Caco-2 (cell line): ENCODE data around the gene CCR1. TPM values are rescaled to one million over a fixed set of nuclear protein-coding genes. Genes with fewer than 3 reads are reported as not detected.

ENCODE experiments used
- Bru-seq: library from RNA; stranded (reverse); fragments of 400-500 nt; gene quantifications from one replicate; lab custom pipeline; 2021; lab: Mats Ljungman, UMichigan
- BruChase-seq, 2 experiments: library from RNA; stranded (reverse); fragments of 400-500 nt; gene quantifications; one replicate each; lab custom pipeline; 2021; lab: Mats Ljungman, UMichigan
- BruUV-seq: library from RNA; stranded (reverse); fragments of 400-500 nt; replicated peaks from 2 replicates; lab custom pipeline; 2021; lab: Mats Ljungman, UMichigan
- CTCF ChIA-PET: fragments of 300-600 bp; sonication (Branson Sonifier 250); formaldehyde crosslinking; loops from one replicate; lab custom pipeline; 2022; ENCODE audit warnings: antibody characterized with exemption; lab: Charles Lee
- POLR2A ChIA-PET: fragments of 300-600 bp; sonication (Branson Sonifier 250); formaldehyde crosslinking; loops from one replicate; lab custom pipeline; 2022; ENCODE audit warnings: antibody characterized with exemption; lab: Charles Lee
- DNase-seq, 2 experiments: peaks; one replicate each; pipeline versions ENCODE4 v3.0.0 to v3.0.0-alpha.2; 2020 to 2022
- H3K27me3 ChIP-seq: replicated peaks from 2 replicates; pipeline ENCODE4 v1.6.0; 2011; ENCODE audit warnings: low read length; ENCODE audit not compliant: control insufficient read depth, insufficient read depth
- H3K36me3 ChIP-seq: 2 replicates; pipeline ENCODE4 v1.5.1; 2011; ENCODE audit warnings: low read length; ENCODE audit not compliant: control insufficient read depth, insufficient read depth
- H3K4me1 ChIP-seq: fragments of 250-450 bp; sonication (Bioruptor Pico); 2 replicates; pipeline ENCODE4 v1.5.1; 2020; ENCODE audit warnings: mild to moderate bottlenecking
- H3K4me3 ChIP-seq: 2 replicates; pipeline ENCODE4 v1.5.1; 2011; ENCODE audit warnings: low read depth, mild to moderate bottlenecking, control low read depth, low read length
- H3K9me3 ChIP-seq: fragments of 250-450 bp; sonication (Bioruptor Pico); 2 replicates; pipeline ENCODE4 v1.5.1; 2020; ENCODE audit warnings: mild to moderate bottlenecking, moderate library complexity
- H3K27ac Mint-ChIP-seq: one replicate; pipeline ENCODE4 v1.8.0; 2022; ENCODE audit warnings: mixed read lengths; ENCODE audit not compliant: unreplicated experiment
- H3K27me3 Mint-ChIP-seq: one replicate; pipeline ENCODE4 v1.8.0; 2022; ENCODE audit warnings: mixed read lengths; ENCODE audit not compliant: insufficient read depth, unreplicated experiment
- H3K36me3 Mint-ChIP-seq: one replicate; pipeline ENCODE4 v1.8.0; 2022; ENCODE audit warnings: mild to moderate bottlenecking, mixed read lengths; ENCODE audit not compliant: insufficient read depth, unreplicated experiment
- H3K4me1 Mint-ChIP-seq: one replicate; pipeline ENCODE4 v1.8.0; 2022; ENCODE audit warnings: low read depth, mixed read lengths; ENCODE audit not compliant: unreplicated experiment
- H3K4me3 Mint-ChIP-seq: one replicate; pipeline ENCODE4 v1.8.0; 2022; ENCODE audit warnings: mild to moderate bottlenecking, moderate library complexity, mixed read lengths; ENCODE audit not compliant: unreplicated experiment
- H3K9me3 Mint-ChIP-seq: one replicate; pipeline ENCODE4 v1.8.0; 2022; ENCODE audit warnings: mixed read lengths; ENCODE audit not compliant: unreplicated experiment
- CTCF ChIP-seq, 2 experiments: fragments of 200-600 bp in 1 of 2; IDR thresholded peaks; 1 replicate in 1 of 2; 2 replicates in 1 of 2; pipeline versions ENCODE4 v1.5.1 to v1.8.0; 2011 to 2022; ENCODE audit warnings: antibody characterized with exemption in 1 of 2, control low read depth in 1 of 2, inconsistent platforms in 1 of 2, low read depth in 1 of 2, low read length in 1 of 2, mild to moderate bottlenecking in 1 of 2, moderate library complexity in 1 of 2; ENCODE audit not compliant: insufficient read depth in 1 of 2, severe bottlenecking in 1 of 2, unreplicated experiment in 1 of 2
- intact Hi-C: fragments of 100-400 bp; cut with micrococcal nuclease; formaldehyde crosslinking; loops from one replicate; pipeline ENCODE4 v1.10.0; 2022; ENCODE audit not compliant: unreplicated experiment
- long read RNA-seq: library from polyadenylated mRNA; stranded (forward); transcript quantifications from one replicate; pipeline ENCODE4 v2.0.0, GENCODE V29; 2022
- total RNA-seq: library from RNA; stranded (reverse); gene quantifications from 2 replicates; pipeline ENCODE4 v1.2.3, GENCODE V29; 2022

CCR1 gene
- total RNA-seq (1.7 and 2.9 TPM in 2 replicates), Bru-seq, nascent RNA (percentile 48 among the genes with signal in this experiment), BruChase-seq, experiment 1, labeled RNA remaining after a 2-hour chase (percentile 62 among the genes with signal in this experiment), BruChase-seq, experiment 2, labeled RNA remaining after a 6-hour chase (percentile 40 among the genes with signal in this experiment)
- long read RNA-seq, partial matches to known transcripts = 0 of 2 reads
- long read RNA-seq, other reads (novel, unspliced or antisense) = 0 of 2 reads

- DNase-seq = peak; percentile 49 to 61
- Mint-ChIP-seq H3K27ac (peak within 1 kb of the TSS; percentile 66), H3K4me3 (peak within 1 kb of the TSS; percentile 27), H3K9me3 (no peaks in the 10 kb centered on the region), H3K36me3 (no peaks in the 10 kb centered on the region), H3K27me3 (no peaks in the 10 kb centered on the region), H3K4me1 (peaks cover 9% of the 10 kb centered on the region)
- no TSS peak for BruUV-seq
- peaks cover 18% of the 10 kb centered on the region for H3K4me1 ChIP-seq
- no peaks in the 10 kb centered on the region for H3K27me3 ChIP-seq
- peak; percentile 52 to 70 for TF ChIP-seq CTCF (IDR thresholded peaks at IDR 0.05; ENCODE audit: insufficient read depth in 1 of 2, low read depth in 1 of 2, low read length in 1 of 2, severe bottlenecking in 1 of 2, unreplicated experiment in 1 of 2)
- ChIA-PET POLR2A (interaction anchor here (0.5 to 1.7 kb wide), 3 partner anchors 44 to 150 kb away, joined by 3 to 8 read pairs (median 3); no protein-coding TSS in a partner anchor), CTCF (interaction anchor here (0.6 to 2.4 kb wide), 12 partner anchors 45 to 279 kb away, joined by 3 to 17 read pairs (median 5); partner anchors contain the start of gene CCR5)
- H3K4me3 ChIP-seq = no peak within 1 kb of the TSS
- intact Hi-C loops = loop anchor here (1.0 to 2.0 kb wide), 5 partner anchors 45 to 269 kb away; partner anchors contain the start of gene CCR5
- H3K9me3 ChIP-seq = no peaks in the 10 kb centered on the region
- H3K36me3 ChIP-seq = no peaks in the 10 kb centered on the region
Measured at GRCh38 chr3:46208167-46208704, at the start of gene CCR1. TSS of gene CCR1 (minus strand) at chr3:46208313. CDS start at chr3:46204313, 4,000 bp downstream.

GRCh38 chr3:46252980-46253379 is 44.9 kb upstream of the CCR1 start:
- ChIA-PET CTCF (no interaction called here), POLR2A (no interaction called here)
- TF ChIP-seq CTCF (IDR thresholded peaks at IDR 0.05; ENCODE audit: insufficient read depth in 1 of 2, low read depth in 1 of 2, low read length in 1 of 2, severe bottlenecking in 1 of 2, unreplicated experiment in 1 of 2) = no peak
- no peaks in the 10 kb centered on the region for H3K4me1 Mint-ChIP-seq
- Histone ChIP-seq H3K36me3 (no peaks in the 10 kb centered on the region), H3K4me1 (no peaks in the 10 kb centered on the region), H3K27me3 (no peaks in the 10 kb centered on the region), H3K4me3 (no peak overlapping the region), H3K9me3 (no peaks in the 10 kb centered on the region)
- no peaks in the 10 kb centered on the region for H3K9me3 Mint-ChIP-seq
- peaks cover 3% of the 10 kb centered on the region for H3K27me3 Mint-ChIP-seq
- H3K36me3 Mint-ChIP-seq = no peaks in the 10 kb centered on the region
- BruUV-seq = no TSS peak
- DNase-seq = no peak
- H3K4me3 Mint-ChIP-seq = no peak overlapping the region
- intact Hi-C loops = no loop called here
- no peak overlapping the region for H3K27ac Mint-ChIP-seq

- BruUV-seq = no TSS peak
- H3K27ac Mint-ChIP-seq = no peak overlapping the region
- H3K4me3 Mint-ChIP-seq = no peak overlapping the region
- Histone ChIP-seq H3K27me3 (no peaks in the 10 kb centered on the region), H3K4me3 (no peak overlapping the region), H3K4me1 (no peaks in the 10 kb centered on the region), H3K9me3 (no peaks in the 10 kb centered on the region), H3K36me3 (no peaks in the 10 kb centered on the region)
- ChIA-PET POLR2A (no interaction called here), CTCF (no interaction called here)
- H3K36me3 Mint-ChIP-seq = no peaks in the 10 kb centered on the region
- no peaks in the 10 kb centered on the region for H3K4me1 Mint-ChIP-seq
- H3K27me3 Mint-ChIP-seq = peaks cover 3% of the 10 kb centered on the region
- TF ChIP-seq CTCF (IDR thresholded peaks at IDR 0.05; ENCODE audit: insufficient read depth in 1 of 2, low read depth in 1 of 2, low read length in 1 of 2, severe bottlenecking in 1 of 2, unreplicated experiment in 1 of 2) = no peak
- intact Hi-C loops = no loop called here
- no peak for DNase-seq
- H3K9me3 Mint-ChIP-seq = no peaks in the 10 kb centered on the region
Measured at GRCh38 chr3:46245146-46245545, 37.0 kb upstream of the CCR1 start.
